ENCODE data around the gene SOST. TPM values are rescaled to one million over a fixed set of nuclear protein-coding genes. Genes with fewer than 3 reads are reported as not detected.

The SOST gene
- polyA plus RNA-seq, 2 of the 4 experiments (the other 2 are of a cell fraction), result 0.03 to 0.05 TPM

GRCh38 chr17:43790311-43790940, 31.8 kb upstream of the SOST start:
- peak in 1 of 2 experiments; percentile 37; a peak in 1 of 5 replicates for TF ChIP-seq RAD21 (conservative IDR thresholded peaks at IDR 0.05 in 1 of 2, IDR thresholded peaks at IDR 0.05 in 1 of 2)
- TF ChIP-seq FOXS1 (CRISPR knock-in tag; IDR thresholded peaks at IDR 0.05), result no peak
- TF ChIP-seq HEYL (CRISPR knock-in tag; IDR thresholded peaks at IDR 0.05), result no peak
- TF ChIP-seq MAZ (IDR thresholded peaks at IDR 0.05; ENCODE audit: borderline replicate concordance, low read depth, low read length), result no peak
- TF ChIP-seq MAFK (IDR thresholded peaks at IDR 0.05; ENCODE audit: partially characterized antibody), result no peak
- TF ChIP-seq HOXB13 (CRISPR knock-in tag; IDR thresholded peaks at IDR 0.05; ENCODE audit: low read depth), result no peak
- TF ChIP-seq CTCF (IDR thresholded peaks at IDR 0.05), result no peak
- H3K4me2 ChIP-seq, result no peak overlapping the region
- H3K4me1 ChIP-seq, result no peaks in the 10 kb centered on the region
- ChIA-PET CTCF (interaction anchor here (0.9 to 3.0 kb wide), 11 partner anchors 9 to 97 kb away, joined by 3 to 14 read pairs (median 3); partner anchors contain the start of genes CD300LG and CFAP97D1), POLR2A (interaction anchor here (1.2 kb wide), 1 partner anchor 12 kb away, joined by 3 read pairs; the partner anchor contains the start of gene DUSP3)
- DNase-seq (ENCODE audit: low read depth in 1 of 2, low spot score in 1 of 2) (no peak), FAIRE-seq (no peak), ATAC-seq (peak in 1 of 2 experiments; percentile 67; a peak in 3 of 6 replicates)
- 77% methylated on average over 14 of the region's 14 CpGs for WGBS (ENCODE audit: missing lambda C conversion rate)
- no peak overlapping the region for H3K4me3 ChIP-seq
- H3K27ac ChIP-seq, result no peak overlapping the region
- peaks cover 22% of the 10 kb centered on the region; the same call in 2 of the 3 replicates for H3K9me3 ChIP-seq

GRCh38 chr17:43789482-43789881, 30.9 kb upstream of the SOST start:
- WGBS (ENCODE audit: missing lambda C conversion rate), result 76% methylated on average over 1 of the region's 1 CpG
- DNase-seq (ENCODE audit: low read depth in 1 of 2, low spot score in 1 of 2) (no peak), ATAC-seq (no peak), FAIRE-seq (no peak)
- TF ChIP-seq RAD21 (conservative IDR thresholded peaks at IDR 0.05 in 1 of 2, IDR thresholded peaks at IDR 0.05 in 1 of 2), result no peak
- TF ChIP-seq MAX (IDR thresholded peaks at IDR 0.05), result no peak
- TF ChIP-seq HDAC2 (IDR thresholded peaks at IDR 0.05), result no peak
- TF ChIP-seq SREBF2 (IDR thresholded peaks at IDR 0.05), result no peak
- Histone ChIP-seq H3K4me3 (no peak overlapping the region), H3K4me2 (no peak overlapping the region), H3K9me3 (peaks cover 22% of the 10 kb centered on the region; the same call in 2 of the 3 replicates), H3K27ac (no peak overlapping the region), H3K4me1 (no peaks in the 10 kb centered on the region)
- ChIA-PET POLR2A (interaction anchor here (1.2 kb wide), 1 partner anchor 11 kb away, joined by 3 read pairs; the partner anchor contains the start of gene DUSP3), CTCF (interaction anchor here (0.9 to 3.0 kb wide), 7 partner anchors 9 to 96 kb away, joined by 3 to 14 read pairs (median 3); partner anchors contain the start of gene CFAP97D1)

- H3K9me3 ChIP-seq, result peaks cover 21% of the 10 kb centered on the region; the same call in 2 of the 3 replicates
- H3K4me2 ChIP-seq, result no peak overlapping the region
- H3K27ac ChIP-seq, result no peak overlapping the region
- TF ChIP-seq GATA3 (IDR thresholded peaks at IDR 0.05; ENCODE audit: borderline replicate concordance) (no peak), MAX (IDR thresholded peaks at IDR 0.05) (no peak), CHD4 (IDR thresholded peaks at IDR 0.05; ENCODE audit: borderline replicate concordance) (no peak), E2F6 (IDR thresholded peaks at IDR 0.05; ENCODE audit: borderline replicate concordance, low read depth) (no peak), MYC (IDR thresholded peaks at IDR 0.05; ENCODE audit: borderline replicate concordance, low read length) (no peak), ZFP36 (IDR thresholded peaks at IDR 0.05; ENCODE audit: borderline replicate concordance, partially characterized antibody) (no peak), RFX5 (IDR thresholded peaks at IDR 0.05) (no peak), HES2 (IDR thresholded peaks at IDR 0.05) (no peak)
- FAIRE-seq, result no peak
- DNase-seq (ENCODE audit: low read depth in 1 of 2, low spot score in 1 of 2), result no peak
- CTCF ChIA-PET, result interaction anchor here (0.6 to 3.0 kb wide), 11 partner anchors 11 to 212 kb away, joined by 3 to 14 read pairs (median 3); partner anchors contain the start of gene CD300LG
- ATAC-seq, result no peak
- no peak overlapping the region for H3K4me3 ChIP-seq
- H3K4me1 ChIP-seq, result no peaks in the 10 kb centered on the region
- 71% methylated on average over 5 of the region's 5 CpGs for WGBS (ENCODE audit: missing lambda C conversion rate)
- POLR2A ChIA-PET, result interaction anchor here (1.6 kb wide), 1 partner anchor 10 kb away, joined by 7 read pairs; the partner anchor contains the start of gene DUSP3
These were observed 29.9 kb upstream of the SOST start for GRCh38 chr17:43788540-43788939.
